A375 (cell line): ENCODE data around the gene TTLL8. TPM values are rescaled to one million over a fixed set of nuclear protein-coding genes. Genes with fewer than 3 reads are reported as not detected.

ENCODE experiments used
- total RNA-seq: library from RNA; depleted of rRNA; stranded (reverse); fragments of >200 nt; shearing (Covaris generic); gene quantifications from 2 replicates; pipeline ENCODE4 v1.2.3, GENCODE V29; 2014; rRNA removed

TTLL8 gene
- not detected in 2 replicates for total RNA-seq

GRCh38 chr22:50058061-50058905 lies at the start of gene TTLL8:
TTLL8 (minus strand) TSS chr22:50058298.

GRCh38 chr22:50089682-50090411 lies 31.7 kb upstream of the TTLL8 start, which contains the start of gene MOV10L1:
MOV10L1 (plus strand) TSS chr22:50090006; CDS start chr22:50090089, 83 bp downstream.

GRCh38 chr22:50085211-50085972 lies 27.3 kb upstream of the TTLL8 start, which contains the start of gene MLC1:
MLC1 (minus strand) TSS chr22:50085426; CDS start chr22:50084902, 524 bp downstream.

GRCh38 chr22:50012211-50013181 lies 45.6 kb downstream of the TTLL8 start, which contains the start of gene IL17REL:
IL17REL (minus strand) TSS chr22:50012765; CDS start chr22:50012646, 119 bp downstream.

Other genes starting within 250 kb of the TTLL8 start
- gene BRD1, start 230.4 kb downstream of the TTLL8 start, total RNA-seq = 22.0 and 41.4 TPM in 2 replicates
- 9.1 and 11.4 TPM in 2 replicates for gene ZBED4, start 204.5 kb downstream of the TTLL8 start, total RNA-seq
- 8.4 and 10.4 TPM in 2 replicates for gene ALG12, start 139.9 kb downstream of the TTLL8 start, total RNA-seq
- 38.8 and 42.4 TPM in 2 replicates for gene CRELD2, start 139.7 kb downstream of the TTLL8 start, total RNA-seq
- 74.1 and 74.3 TPM in 2 replicates for gene PIM3, start 97.5 kb downstream of the TTLL8 start, total RNA-seq
- gene IL17REL, start 45.5 kb downstream of the TTLL8 start, total RNA-seq = not detected in 2 replicates
- gene MLC1, start 27.1 kb upstream of the TTLL8 start, total RNA-seq = 0.04 and 0.34 TPM in 2 replicates
- 0.11 TPM in 1 of 2 replicates, not detected in the other for gene MOV10L1, start 31.7 kb upstream of the TTLL8 start, total RNA-seq
- gene PANX2, start 112.4 kb upstream of the TTLL8 start, total RNA-seq = 0.68 and 0.93 TPM in 2 replicates
- 30.9 and 31.5 TPM in 2 replicates for gene TRABD, start 127.6 kb upstream of the TTLL8 start, total RNA-seq
- 21.1 and 21.6 TPM in 2 replicates for gene SELENOO, start 142.7 kb upstream of the TTLL8 start, total RNA-seq
- gene TUBGCP6, start 186.7 kb upstream of the TTLL8 start, total RNA-seq = 21.3 and 21.4 TPM in 2 replicates
- gene HDAC10, start 193.0 kb upstream of the TTLL8 start, total RNA-seq = 24.9 and 29.3 TPM in 2 replicates
- gene MAPK12, start 203.4 kb upstream of the TTLL8 start, total RNA-seq = 26.4 and 33.2 TPM in 2 replicates
- 6.8 and 7.5 TPM in 2 replicates for gene MAPK11, start 212.1 kb upstream of the TTLL8 start, total RNA-seq
- gene PLXNB2, start 249.3 kb upstream of the TTLL8 start, total RNA-seq = 43.0 and 45.2 TPM in 2 replicates